Transverse colon (tissue), 4 donors: ENCODE results near the gene MRPL20.

ENCODE experiments used
- POLR2AphosphoS5 ChIP-seq, 3 donors: sonication (generic); formaldehyde crosslinking; IDR thresholded peaks; one replicate each; pipeline ENCODE4 v1.6.1; 2016; ENCODE audit warnings: antibody characterized with exemption in 3 of 3
- TF ChIP-seq, protein P1 (sequence below), 5 experiments: fragments of 200-600 bp in 3 of 5; fragments of 450-650 bp in 2 of 5; sonication (generic) in 3 of 5; IDR thresholded peaks; 1 replicate in 2 of 5; 2 replicates in 3 of 5; pipeline ENCODE4 v1.5.1; 2016 to 2017; ENCODE audit warnings: antibody characterized with exemption in 5 of 5, inconsistent platforms in 3 of 5, mild to moderate bottlenecking in 2 of 5, moderate library complexity in 1 of 5

DNA sequence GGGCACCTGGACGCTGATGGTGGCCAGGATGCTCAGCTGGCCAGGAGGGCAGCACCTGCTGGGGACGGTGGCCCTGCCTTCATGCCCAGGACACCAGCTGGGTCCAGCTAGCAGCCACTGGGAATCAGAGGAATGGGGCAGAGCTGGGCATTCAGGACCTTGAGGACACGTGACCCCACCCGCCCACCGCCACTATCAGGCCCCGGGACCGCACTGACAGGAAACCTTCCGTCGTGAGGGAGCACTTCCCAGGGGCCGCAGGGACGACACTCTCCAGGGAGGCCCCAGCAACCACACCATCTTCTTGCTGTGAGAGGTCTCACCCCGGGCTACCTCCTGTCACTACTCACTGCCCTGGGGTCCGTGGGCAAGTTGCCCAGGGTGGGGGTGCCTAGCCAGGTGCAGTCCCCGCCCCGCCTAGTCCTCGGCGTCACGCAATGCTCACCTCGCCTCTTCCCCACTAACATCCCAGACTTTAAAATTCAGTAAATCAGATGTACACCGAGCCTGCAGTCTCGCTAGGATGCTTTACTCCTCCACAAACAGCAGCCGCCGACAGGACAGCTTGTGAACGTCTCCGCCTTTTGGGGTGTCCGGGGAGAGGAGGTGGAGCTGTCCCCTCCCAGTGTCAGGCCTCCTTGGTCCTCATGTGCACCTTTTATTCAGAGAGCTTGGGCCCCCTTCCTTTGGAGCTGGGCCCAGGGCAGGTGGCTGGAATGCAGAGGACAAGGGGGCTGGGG, 33.3 kb upstream of the MRPL20 start:
- TF ChIP-seq POLR2AphosphoS5 (IDR thresholded peaks at IDR 0.05): no peak
- TF ChIP-seq, protein P1, sequence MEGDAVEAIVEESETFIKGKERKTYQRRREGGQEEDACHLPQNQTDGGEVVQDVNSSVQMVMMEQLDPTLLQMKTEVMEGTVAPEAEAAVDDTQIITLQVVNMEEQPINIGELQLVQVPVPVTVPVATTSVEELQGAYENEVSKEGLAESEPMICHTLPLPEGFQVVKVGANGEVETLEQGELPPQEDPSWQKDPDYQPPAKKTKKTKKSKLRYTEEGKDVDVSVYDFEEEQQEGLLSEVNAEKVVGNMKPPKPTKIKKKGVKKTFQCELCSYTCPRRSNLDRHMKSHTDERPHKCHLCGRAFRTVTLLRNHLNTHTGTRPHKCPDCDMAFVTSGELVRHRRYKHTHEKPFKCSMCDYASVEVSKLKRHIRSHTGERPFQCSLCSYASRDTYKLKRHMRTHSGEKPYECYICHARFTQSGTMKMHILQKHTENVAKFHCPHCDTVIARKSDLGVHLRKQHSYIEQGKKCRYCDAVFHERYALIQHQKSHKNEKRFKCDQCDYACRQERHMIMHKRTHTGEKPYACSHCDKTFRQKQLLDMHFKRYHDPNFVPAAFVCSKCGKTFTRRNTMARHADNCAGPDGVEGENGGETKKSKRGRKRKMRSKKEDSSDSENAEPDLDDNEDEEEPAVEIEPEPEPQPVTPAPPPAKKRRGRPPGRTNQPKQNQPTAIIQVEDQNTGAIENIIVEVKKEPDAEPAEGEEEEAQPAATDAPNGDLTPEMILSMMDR (IDR thresholded peaks at IDR 0.05): no peak
